Measurements from ENCODE around the gene CLPSL1.
"Not testable (repeated sequence)": the region's sequence is repeated elsewhere in the genome, so short reads cannot be mapped to it uniquely, and the experiment has no call there.

CLPSL1 gene, protein sequence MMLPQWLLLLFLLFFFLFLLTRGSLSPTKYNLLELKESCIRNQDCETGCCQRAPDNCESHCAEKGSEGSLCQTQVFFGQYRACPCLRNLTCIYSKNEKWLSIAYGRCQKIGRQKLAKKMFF

DNA sequence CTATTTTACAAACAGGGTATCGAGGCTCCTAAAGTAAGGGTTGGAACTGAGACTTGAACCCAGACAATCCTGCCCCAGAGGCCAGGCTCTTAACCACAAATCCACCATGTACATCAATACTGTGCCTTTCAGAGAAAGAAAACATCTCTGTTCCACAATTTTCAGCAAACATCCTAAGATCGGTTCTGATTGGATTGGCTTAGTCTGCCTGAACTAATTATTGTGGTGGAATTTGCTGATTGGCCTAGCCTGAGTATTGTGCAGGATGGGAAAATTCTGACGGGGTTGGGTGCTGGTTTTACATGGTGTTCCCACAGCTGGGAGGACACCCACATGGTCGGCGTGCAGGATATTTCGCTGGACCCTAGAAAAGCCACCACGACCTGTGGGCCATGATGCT lies at the start of gene CLPSL1:
TSS of gene CLPSL1 (plus strand) at position 301 of the 400 bp plus-strand sequence. CDS start at position 393, 92 bp downstream.
- DNase-seq, result no peak

DNA sequence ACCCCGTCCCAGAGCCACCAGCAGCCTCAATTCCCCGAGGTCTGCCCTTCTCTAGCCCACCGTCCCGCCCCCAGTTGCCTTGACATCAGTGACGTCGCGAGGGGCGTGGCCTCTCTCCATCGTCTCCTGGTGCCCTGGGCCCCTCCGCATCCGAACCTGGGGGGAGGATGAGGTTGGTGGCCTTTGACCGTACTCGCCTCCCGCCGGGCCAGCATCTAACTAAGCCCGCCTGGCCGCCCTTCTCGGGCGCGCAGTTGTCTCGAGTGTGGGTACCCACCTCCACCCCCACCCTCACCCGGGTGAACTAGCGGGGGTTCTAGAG lies 49.4 kb upstream of the CLPSL1 start:
- DNase-seq, result peak; percentile 68

DNA sequence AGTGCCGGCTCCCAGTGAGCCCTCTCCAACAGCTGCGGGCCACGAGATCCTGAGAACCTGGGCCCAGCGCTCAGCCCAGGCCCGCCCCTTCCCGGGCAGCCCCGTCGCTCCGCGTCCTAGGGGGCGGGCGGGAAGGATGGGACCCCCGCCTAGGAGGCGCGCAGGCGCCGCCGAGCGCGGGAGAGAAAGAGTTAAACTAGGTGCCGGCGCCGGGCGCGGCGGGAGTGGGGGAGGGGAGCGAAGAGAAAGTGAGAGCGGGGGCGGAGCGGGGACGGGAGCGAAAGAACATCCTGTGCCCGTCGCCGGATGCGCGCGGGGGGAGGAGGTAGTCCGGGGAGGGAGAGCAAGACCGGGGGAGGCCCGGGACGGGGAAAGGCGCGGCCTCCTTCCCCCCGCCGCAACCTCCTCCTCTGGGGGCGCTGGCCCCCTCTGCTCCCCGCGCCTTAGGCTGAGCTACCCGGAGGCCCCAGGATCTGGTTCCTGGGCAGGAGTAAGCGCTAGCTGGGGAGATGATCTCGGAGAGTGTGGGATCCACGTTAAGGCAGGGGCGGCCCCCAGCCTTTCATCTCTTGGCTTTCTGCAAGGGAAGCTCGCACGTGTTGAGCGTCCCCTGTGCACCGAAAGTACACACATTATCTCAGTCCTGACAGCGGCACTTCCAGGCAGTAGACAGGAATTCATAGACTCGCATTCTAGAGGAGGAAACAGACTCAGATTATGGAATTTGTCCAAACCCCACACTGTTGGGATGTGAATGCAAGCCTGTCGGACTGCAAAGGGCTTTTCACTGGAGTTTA lies 48.9 kb upstream of the CLPSL1 start:
- peak; percentile 51 for DNase-seq

- DNase-seq, result no peak
Measured at GRCh38 chr6:35733633-35734032, 47.2 kb upstream of the CLPSL1 start.

DNA sequence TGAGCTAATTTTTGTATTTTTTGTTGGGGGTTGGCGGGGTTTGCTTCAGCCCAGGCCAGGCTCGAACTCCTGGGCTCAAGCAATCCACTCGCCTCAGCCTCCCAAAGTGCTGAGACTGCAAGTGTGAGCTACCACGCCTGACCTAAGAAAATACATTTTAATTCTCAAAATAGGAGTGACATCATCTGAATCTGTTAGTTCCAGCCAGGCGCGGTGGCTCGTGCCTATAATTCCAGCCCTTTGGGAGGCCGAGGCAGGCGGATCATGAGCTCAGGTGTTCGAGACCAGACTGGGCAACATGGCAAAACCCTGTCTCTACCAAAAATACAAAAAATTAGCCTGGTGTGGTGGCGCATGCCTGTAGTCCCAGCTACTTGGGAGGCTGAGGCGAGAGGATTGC lies 46.5 kb upstream of the CLPSL1 start:
- DNase-seq, result not testable (repeated sequence)

- DNase-seq, result no peak
Measured at GRCh38 chr6:35735452-35735851, 45.4 kb upstream of the CLPSL1 start.

DNA sequence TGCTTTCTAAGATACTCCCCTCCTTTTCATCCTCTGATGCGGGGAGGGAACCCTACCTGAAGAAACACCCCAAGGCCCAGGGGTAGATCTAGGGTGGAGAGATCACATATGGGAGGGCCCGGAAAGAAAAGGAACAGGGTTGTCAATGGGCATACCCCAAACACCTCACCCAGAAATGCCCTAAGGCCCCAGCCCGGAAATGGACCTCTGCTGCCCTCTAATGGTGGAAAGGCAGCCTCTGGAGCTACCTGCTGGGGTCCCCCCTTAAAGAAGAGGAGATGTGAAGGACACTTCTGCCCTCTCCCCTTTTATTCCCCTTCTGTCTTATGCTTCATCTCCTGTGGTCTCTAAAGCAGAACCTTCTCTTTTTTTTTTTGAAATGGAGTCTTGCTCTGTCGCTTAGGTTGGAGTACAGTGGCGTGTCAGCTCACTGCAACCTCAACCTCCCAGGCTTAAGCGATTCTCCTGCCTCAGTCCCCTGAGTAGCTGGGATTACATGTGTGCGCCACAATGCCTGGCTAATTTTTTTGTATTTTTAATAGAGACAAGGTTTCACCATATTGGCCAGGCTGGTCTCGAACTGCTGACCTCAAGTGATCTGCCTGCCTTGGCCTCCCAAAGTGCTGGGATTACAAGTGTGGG lies 44.4 kb upstream of the CLPSL1 start:
- no peak for DNase-seq

- no peak for DNase-seq
Measured at GRCh38 chr6:35736982-35737412, 43.8 kb upstream of the CLPSL1 start, which contains the start of gene ARMC12. Gene ARMC12, plus strand, starts transcription at chr6:35737032. Its CDS starts 77 bp downstream, at chr6:35737109.

GRCh38 chr6:35737413-35738211 lies 43.2 kb upstream of the CLPSL1 start:
- DNase-seq, result peak; percentile 20

DNA sequence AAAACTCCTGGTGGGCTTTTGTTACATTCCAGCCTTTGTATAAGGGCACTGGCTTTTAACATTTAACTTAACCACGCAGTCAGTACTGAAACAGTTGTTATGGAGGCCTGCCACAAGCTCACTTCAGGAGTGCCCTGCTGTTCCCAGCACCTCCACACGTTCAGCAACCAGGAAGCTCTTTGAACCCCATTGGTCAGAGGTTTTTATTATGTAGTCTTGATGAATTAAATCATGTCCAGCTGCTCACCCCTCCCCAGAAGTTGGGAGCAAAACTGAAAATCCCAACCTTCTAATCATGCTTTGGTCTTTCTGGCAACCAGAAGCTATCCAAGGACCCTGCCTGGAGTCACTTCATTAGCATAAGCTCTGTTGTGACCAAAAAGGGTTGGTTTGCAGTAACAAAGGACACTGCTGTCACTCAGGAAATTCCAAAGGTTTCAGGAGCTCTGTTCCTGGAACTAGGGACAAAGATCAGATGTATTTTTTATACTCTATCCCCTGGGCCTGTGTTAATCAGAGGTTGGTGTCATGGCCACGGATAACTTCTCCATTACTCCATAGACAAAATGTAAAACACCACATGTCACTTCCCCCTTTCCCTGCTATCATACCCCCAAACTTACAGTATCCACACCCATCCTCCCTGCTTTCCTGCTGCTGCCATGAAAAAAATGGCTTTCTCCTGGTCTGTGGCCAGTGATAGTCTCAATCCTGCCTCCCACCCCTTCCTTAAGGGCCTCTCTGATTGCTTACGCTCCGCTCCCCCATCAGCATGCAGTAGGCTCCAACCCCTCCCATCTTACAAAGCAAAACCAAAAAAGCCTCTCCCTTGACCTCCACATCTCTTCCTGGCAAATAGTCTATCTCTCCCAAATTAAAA lies 40.9 kb upstream of the CLPSL1 start:
- no peak for DNase-seq

- DNase-seq, result no peak
Measured at GRCh38 chr6:35742842-35743241, 38.0 kb upstream of the CLPSL1 start.

- no peak for DNase-seq
Measured at GRCh38 chr6:35745509-35745908, 35.3 kb upstream of the CLPSL1 start.

GRCh38 chr6:35746516-35746915 lies 34.3 kb upstream of the CLPSL1 start:
- no peak for DNase-seq

GRCh38 chr6:35747877-35748276 lies 32.9 kb upstream of the CLPSL1 start:
- no peak for DNase-seq

DNA sequence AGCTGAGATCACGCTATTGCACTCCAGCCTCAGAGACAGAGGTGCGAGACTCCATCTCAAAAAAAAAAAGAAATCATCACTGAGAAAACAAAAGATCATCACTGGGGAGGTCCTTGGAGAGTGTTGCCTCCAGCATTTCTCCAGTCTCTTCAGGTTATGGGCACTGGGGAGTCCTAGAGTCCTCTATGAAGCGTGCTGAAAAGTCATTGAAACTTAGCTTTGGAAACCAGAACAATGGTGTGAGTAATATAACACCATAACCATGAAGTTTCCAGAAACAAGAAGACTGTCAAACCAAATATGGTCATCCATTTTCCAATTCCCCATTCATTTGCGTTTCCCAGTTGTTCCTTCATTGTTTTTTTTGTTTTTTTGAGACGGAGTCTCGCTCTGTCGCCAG lies 30.3 kb upstream of the CLPSL1 start:
- no peak for DNase-seq

DNA sequence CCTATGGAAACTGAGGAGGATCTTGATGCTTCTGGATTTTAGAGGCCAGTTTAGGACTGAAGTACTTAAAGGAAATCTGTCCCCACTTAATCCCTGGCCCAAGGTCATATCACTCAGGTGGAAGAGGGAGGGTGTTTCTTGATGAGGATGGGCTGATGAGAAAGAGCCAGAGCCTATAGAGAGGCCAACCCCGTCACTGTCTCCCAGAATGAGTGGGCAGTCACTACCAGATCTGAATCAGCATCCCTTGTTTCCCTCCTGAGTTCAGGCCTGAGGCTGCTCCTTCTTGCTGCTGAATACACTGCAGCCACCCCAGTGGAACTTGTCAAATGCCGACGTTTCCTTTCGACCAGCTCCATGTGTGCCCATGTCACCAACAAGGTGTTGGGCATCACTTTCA lies 29.2 kb upstream of the CLPSL1 start:
- DNase-seq, result no peak

DNA sequence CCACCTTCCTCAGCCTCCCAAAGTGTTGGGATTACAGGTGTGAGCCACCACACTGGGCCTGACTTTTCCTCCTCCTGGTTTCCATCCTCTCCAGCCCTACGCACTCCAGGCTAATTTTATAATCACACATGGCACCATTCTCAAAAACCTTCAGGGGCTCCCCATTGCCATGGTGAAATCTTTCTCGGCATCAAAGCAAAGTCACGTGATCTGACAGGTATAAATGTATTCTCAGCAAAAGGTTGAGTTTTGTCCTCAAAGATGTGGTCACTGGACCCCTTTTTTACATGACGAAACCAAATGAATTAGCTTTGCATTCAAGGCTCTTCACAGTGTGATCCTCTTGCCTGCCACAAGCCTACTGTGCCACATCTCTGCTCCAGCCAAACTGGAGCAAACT lies 28.5 kb upstream of the CLPSL1 start:
- DNase-seq, result no peak

DNA sequence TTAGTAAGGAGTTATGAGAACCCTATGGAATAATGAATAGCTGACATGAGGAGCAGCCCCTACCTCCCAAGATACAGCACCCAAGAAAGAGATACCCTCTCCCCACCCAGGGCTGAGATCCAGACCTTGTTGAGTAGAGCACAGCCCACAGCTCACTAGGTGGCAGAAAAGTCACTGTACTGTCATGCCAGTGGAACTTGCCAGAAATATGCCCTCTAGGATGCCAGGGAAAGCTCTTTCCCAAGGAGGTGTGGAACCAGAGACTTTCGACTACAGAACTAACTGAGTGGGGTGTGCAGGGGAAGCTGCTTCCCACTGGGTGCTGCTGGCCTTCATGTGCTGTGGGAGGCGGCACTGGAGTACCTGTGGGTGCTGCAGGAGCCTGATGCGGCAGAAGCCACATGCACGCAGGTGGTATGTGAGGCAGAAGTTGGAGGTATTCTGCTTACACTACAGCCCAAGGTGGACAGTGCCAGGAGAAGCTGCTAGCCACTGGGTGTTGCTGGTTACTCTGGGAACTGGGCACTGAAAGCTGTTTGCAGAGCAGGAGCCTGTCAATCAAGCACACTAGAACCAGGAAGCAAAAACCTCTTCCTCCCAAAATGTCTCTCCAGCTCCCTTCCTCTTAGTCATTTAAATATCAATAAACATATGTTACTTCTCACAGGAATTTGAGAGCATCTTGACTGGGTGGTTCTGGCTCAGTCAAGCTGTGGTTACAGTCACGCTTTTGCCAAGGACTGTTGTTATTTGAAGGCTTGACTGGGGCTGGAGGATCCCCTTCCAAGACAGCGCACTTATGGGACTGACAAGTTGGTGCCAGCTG lies 26.2 kb upstream of the CLPSL1 start:
- DNase-seq, result no peak

GRCh38 chr6:35755278-35755924 lies 25.4 kb upstream of the CLPSL1 start:
- no peak for DNase-seq

GRCh38 chr6:35757456-35758123 lies 23.2 kb upstream of the CLPSL1 start:
- no peak for DNase-seq

Measured in NCI-H1092 (cell line).